ENCODE measurements around the gene TCAIM.

Gene TCAIM

DNA sequence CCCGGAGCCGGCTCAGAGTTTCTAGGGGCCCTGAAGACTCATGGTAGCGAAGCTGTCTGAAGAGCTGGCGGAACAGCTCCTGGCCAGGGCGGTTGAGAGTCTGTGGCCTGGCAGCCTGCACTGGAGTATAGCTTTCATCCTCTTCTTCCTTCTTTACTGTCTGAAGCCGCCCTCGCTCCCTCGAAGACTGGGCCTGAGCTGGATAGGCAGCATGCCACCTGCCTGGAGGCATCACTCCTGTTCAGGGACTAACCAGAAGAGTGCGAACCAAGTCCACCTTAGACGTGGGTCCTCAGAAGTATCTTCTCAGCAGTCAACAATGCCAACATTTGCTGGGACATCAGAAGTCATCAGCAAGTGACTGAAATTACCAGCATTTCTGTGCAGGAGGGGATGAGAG is 116.8 kb downstream of the TCAIM start:
- TF ChIP-seq, protein P1, sequence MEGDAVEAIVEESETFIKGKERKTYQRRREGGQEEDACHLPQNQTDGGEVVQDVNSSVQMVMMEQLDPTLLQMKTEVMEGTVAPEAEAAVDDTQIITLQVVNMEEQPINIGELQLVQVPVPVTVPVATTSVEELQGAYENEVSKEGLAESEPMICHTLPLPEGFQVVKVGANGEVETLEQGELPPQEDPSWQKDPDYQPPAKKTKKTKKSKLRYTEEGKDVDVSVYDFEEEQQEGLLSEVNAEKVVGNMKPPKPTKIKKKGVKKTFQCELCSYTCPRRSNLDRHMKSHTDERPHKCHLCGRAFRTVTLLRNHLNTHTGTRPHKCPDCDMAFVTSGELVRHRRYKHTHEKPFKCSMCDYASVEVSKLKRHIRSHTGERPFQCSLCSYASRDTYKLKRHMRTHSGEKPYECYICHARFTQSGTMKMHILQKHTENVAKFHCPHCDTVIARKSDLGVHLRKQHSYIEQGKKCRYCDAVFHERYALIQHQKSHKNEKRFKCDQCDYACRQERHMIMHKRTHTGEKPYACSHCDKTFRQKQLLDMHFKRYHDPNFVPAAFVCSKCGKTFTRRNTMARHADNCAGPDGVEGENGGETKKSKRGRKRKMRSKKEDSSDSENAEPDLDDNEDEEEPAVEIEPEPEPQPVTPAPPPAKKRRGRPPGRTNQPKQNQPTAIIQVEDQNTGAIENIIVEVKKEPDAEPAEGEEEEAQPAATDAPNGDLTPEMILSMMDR (IDR thresholded peaks at IDR 0.05; ENCODE audit: control extremely low read depth, extremely low read depth, low read depth, missing control alignments) = no peak
- POLR2A ChIA-PET = no interaction called here
- DNase-seq (ENCODE audit: extremely low spot score) = no peak
- CTCF ChIA-PET = interaction anchor here (1.0 to 1.8 kb wide), 2 partner anchors 16 to 17 kb away, joined by 3 to 5 read pairs; no protein-coding TSS in a partner anchor

Measured in GM10248 (cell line).